22Rv1 (cell line): ENCODE data around the gene RPS6KB2.

Source experiments
- CTCF ChIP-seq: fragments of 450-650 bp; IDR thresholded peaks from 2 replicates; pipeline ENCODE4 v1.5.1; 2017; ENCODE audit warnings: mild to moderate bottlenecking
- ZFX ChIP-seq: fragments of 450-650 bp; IDR thresholded peaks from 2 replicates; pipeline ENCODE4 v1.6.1; 2017; ENCODE audit warnings: antibody characterized with exemption, borderline replicate concordance

- TF ChIP-seq CTCF (no peak), ZFX (no peak)
Observed at GRCh38 chr11:67411785-67412152, 16.5 kb upstream of the RPS6KB2 start.
